ENCODE results near the gene RIC3.

DNA sequence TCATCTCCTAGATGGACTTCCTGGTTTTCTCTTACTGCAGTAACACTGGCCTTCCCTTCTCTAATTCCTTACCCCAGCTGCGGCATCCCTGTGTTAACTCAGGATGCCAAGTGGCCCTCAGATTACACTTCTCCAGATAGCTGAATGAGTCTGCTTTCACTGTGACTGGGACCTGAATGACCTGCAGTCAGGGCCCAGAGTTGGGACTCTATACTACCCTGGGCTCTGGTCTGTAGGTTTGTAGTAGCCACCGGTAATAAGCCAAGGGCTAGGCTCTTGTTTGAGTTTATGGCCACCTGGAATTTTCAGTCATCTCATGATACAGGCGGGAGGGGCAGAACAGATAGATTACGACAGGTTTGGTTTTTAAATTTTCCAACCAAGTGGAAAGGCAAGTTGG, 63.7 kb downstream of the RIC3 start:
- TF ChIP-seq POLR2A (IDR thresholded peaks at IDR 0.05), result no peak
- TF ChIP-seq, protein P1, sequence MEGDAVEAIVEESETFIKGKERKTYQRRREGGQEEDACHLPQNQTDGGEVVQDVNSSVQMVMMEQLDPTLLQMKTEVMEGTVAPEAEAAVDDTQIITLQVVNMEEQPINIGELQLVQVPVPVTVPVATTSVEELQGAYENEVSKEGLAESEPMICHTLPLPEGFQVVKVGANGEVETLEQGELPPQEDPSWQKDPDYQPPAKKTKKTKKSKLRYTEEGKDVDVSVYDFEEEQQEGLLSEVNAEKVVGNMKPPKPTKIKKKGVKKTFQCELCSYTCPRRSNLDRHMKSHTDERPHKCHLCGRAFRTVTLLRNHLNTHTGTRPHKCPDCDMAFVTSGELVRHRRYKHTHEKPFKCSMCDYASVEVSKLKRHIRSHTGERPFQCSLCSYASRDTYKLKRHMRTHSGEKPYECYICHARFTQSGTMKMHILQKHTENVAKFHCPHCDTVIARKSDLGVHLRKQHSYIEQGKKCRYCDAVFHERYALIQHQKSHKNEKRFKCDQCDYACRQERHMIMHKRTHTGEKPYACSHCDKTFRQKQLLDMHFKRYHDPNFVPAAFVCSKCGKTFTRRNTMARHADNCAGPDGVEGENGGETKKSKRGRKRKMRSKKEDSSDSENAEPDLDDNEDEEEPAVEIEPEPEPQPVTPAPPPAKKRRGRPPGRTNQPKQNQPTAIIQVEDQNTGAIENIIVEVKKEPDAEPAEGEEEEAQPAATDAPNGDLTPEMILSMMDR (IDR thresholded peaks at IDR 0.05), result no peak

Measured in uterus (tissue), 2 donors.